SK-N-SH (cell line): ENCODE measurements around the gene IGF1R.

Experiments used
- CTCF ChIP-seq: fragments of 200-600 bp; sonication (generic); IDR thresholded peaks from 2 replicates; pipeline ENCODE4 v1.6.1; 2017; ENCODE audit warnings: antibody characterized with exemption, mild to moderate bottlenecking, moderate library complexity
- EZH2phosphoT487 ChIP-seq: fragments of 200-600 bp; sonication (generic); IDR thresholded peaks from 2 replicates; pipeline ENCODE4 v1.6.1; 2017; ENCODE audit warnings: low read depth, mixed run types, mild to moderate bottlenecking, antibody characterized with exemption, moderate library complexity, borderline replicate concordance
- FOSL2 ChIP-seq: IDR thresholded peaks from 2 replicates; pipeline ENCODE4 v1.4.0; 2012; ENCODE audit warnings: low read depth, mild to moderate bottlenecking, moderate library complexity, borderline replicate concordance
- POLR2AphosphoS5 ChIP-seq: IDR thresholded peaks from 2 replicates; pipeline ENCODE4 v1.6.1; 2012; ENCODE audit warnings: low read depth, low read length
- REST ChIP-seq: IDR thresholded peaks from 2 replicates; pipeline ENCODE4 v1.6.1; 2012; ENCODE audit warnings: mild to moderate bottlenecking, low read depth, low read length, moderate library complexity
- TEAD4 ChIP-seq: IDR thresholded peaks from 2 replicates; pipeline ENCODE4 v1.4.0; 2012; ENCODE audit warnings: mild to moderate bottlenecking, borderline replicate concordance; ENCODE audit not compliant: insufficient read depth

- no peak for TF ChIP-seq POLR2AphosphoS5
- TF ChIP-seq CTCF = no peak
- TF ChIP-seq EZH2phosphoT487 = no peak
- no peak for TF ChIP-seq TEAD4
- TF ChIP-seq FOSL2 = no peak
- TF ChIP-seq REST = no peak
Observed at GRCh38 chr15:98719137-98719740, 70.9 kb downstream of the IGF1R start.
